Left renal pelvis (tissue), 4 donors: ENCODE data around the gene CPE. TPM values are rescaled to one million over a fixed set of nuclear protein-coding genes. Genes with fewer than 3 reads are reported as not detected.

Experiments
- DNase-seq, 4 donors: peaks; one replicate each; pipeline ENCODE4 v3.0.0-alpha.2; 2013; ENCODE audit warnings: low read depth in 4 of 4, low spot score in 3 of 4
- polyA plus RNA-seq, 4 donors: library from polyadenylated mRNA; unstranded; fragments of 120-200 nt; gene quantifications; one replicate each; pipeline ENCODE4 v1.2.1, GENCODE V29; 2013; ENCODE audit not compliant: insufficient read length in 4 of 4

The CPE gene
- polyA plus RNA-seq, 4 donors = 82.8 to 488 (median 175) TPM

- no peak for DNase-seq
Measured at GRCh38 chr4:165541851-165542459, 163.1 kb downstream of the CPE start.

GRCh38 chr4:165542476-165542875, 163.7 kb downstream of the CPE start:
- DNase-seq = no peak

Other genes starting within 250 kb of the CPE start
- gene KLHL2, start 171.4 kb upstream of the CPE start, polyA plus RNA-seq = 10 to 100 TPM; 14.1 to 26.3 (median 21.7) TPM
- gene MSMO1, start 51.3 kb upstream of the CPE start, polyA plus RNA-seq = 10 to 100 TPM; 39.1 to 80.1 (median 70.5) TPM